ENCODE measurements around the gene SLA2.

GRCh38 chr20:36658300-36658699 is 12.3 kb upstream of the SLA2 start:
- TF ChIP-seq TAF1 (IDR thresholded peaks at IDR 0.05; ENCODE audit: borderline replicate concordance, low read depth, low read length), result no peak
- no peak for TF ChIP-seq POLR2A (IDR thresholded peaks at IDR 0.05; ENCODE audit: low read depth, low read length)
- no peak for TF ChIP-seq POLR2AphosphoS5 (IDR thresholded peaks at IDR 0.05; ENCODE audit: low read depth, low read length)
